Measurements from ENCODE around the gene MAPK14.

- TF ChIP-seq, protein P1, sequence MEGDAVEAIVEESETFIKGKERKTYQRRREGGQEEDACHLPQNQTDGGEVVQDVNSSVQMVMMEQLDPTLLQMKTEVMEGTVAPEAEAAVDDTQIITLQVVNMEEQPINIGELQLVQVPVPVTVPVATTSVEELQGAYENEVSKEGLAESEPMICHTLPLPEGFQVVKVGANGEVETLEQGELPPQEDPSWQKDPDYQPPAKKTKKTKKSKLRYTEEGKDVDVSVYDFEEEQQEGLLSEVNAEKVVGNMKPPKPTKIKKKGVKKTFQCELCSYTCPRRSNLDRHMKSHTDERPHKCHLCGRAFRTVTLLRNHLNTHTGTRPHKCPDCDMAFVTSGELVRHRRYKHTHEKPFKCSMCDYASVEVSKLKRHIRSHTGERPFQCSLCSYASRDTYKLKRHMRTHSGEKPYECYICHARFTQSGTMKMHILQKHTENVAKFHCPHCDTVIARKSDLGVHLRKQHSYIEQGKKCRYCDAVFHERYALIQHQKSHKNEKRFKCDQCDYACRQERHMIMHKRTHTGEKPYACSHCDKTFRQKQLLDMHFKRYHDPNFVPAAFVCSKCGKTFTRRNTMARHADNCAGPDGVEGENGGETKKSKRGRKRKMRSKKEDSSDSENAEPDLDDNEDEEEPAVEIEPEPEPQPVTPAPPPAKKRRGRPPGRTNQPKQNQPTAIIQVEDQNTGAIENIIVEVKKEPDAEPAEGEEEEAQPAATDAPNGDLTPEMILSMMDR (conservative IDR thresholded peaks at IDR 0.05; ENCODE audit: low read depth, low read length) = no peak
- no peak for TF ChIP-seq EZH2 (IDR thresholded peaks at IDR 0.05; ENCODE audit: borderline replicate concordance, low read depth, low read length, poor library complexity, severe bottlenecking)
Measured at GRCh38 chr6:36063318-36064060, 35.9 kb downstream of the MAPK14 start.

Measured in A673 (cell line).